Hindlimb muscle (tissue), 1 donor: ENCODE measurements around the gene C22orf15. TPM values are rescaled to one million over a fixed set of nuclear protein-coding genes. Genes with fewer than 3 reads are reported as not detected.

Experiments
- DNase-seq: peaks from one replicate; pipeline ENCODE4 v3.0.0-alpha.2; 2013
- polyA plus RNA-seq: library from polyadenylated mRNA; unstranded; fragments of 120-200 nt; gene quantifications from one replicate; pipeline ENCODE4 v1.2.1, GENCODE V29; 2013; ENCODE audit not compliant: insufficient read length

Gene C22orf15
- polyA plus RNA-seq, 1 donor, result 0.50 TPM

- no peak for DNase-seq
These were observed 10.8 kb downstream of the C22orf15 start for GRCh38 chr22:23773483-23774113.

- no peak for DNase-seq
These were observed 11.5 kb downstream of the C22orf15 start for GRCh38 chr22:23774114-23774921.

GRCh38 chr22:23774922-23775436 lies 12.2 kb downstream of the C22orf15 start:
- DNase-seq, result no peak

- DNase-seq, result no peak
These were observed 13.1 kb downstream of the C22orf15 start for GRCh38 chr22:23775779-23776375.

- DNase-seq, result no peak
These were observed 15.2 kb downstream of the C22orf15 start for GRCh38 chr22:23777776-23778576.

- DNase-seq, result no peak
These were observed 15.7 kb downstream of the C22orf15 start for GRCh38 chr22:23778577-23778900.

GRCh38 chr22:23779083-23779482 lies 16.3 kb downstream of the C22orf15 start:
- no peak for DNase-seq

- DNase-seq, result no peak
These were observed 16.9 kb downstream of the C22orf15 start for GRCh38 chr22:23779731-23780130.

GRCh38 chr22:23780146-23780748 lies 17.5 kb downstream of the C22orf15 start:
- no peak for DNase-seq

GRCh38 chr22:23781065-23781464 lies 18.3 kb downstream of the C22orf15 start:
- no peak for DNase-seq

GRCh38 chr22:23781511-23782183 lies 18.9 kb downstream of the C22orf15 start:
- no peak for DNase-seq

GRCh38 chr22:23782252-23782651 lies 19.5 kb downstream of the C22orf15 start:
- no peak for DNase-seq

- no peak for DNase-seq
These were observed 19.9 kb downstream of the C22orf15 start for GRCh38 chr22:23782703-23783102.

GRCh38 chr22:23783265-23784150 lies 20.7 kb downstream of the C22orf15 start:
- no peak for DNase-seq

- DNase-seq, result no peak
These were observed 21.5 kb downstream of the C22orf15 start for GRCh38 chr22:23784215-23784732.

- no peak for DNase-seq
These were observed 23.5 kb downstream of the C22orf15 start for GRCh38 chr22:23786261-23786710.

GRCh38 chr22:23786752-23787599 lies 24.2 kb downstream of the C22orf15 start, which contains the start of gene SMARCB1:
TSS of gene SMARCB1 (plus strand) at chr22:23786966. CDS start at chr22:23787170, 204 bp downstream.
- DNase-seq, result peak; percentile 94

- no peak for DNase-seq
These were observed 24.8 kb downstream of the C22orf15 start for GRCh38 chr22:23787600-23787896.

GRCh38 chr22:23787910-23788309 lies 25.1 kb downstream of the C22orf15 start:
- no peak for DNase-seq
